ENCODE results near the gene DNAJB8.

Gene DNAJB8

GRCh38 chr3:128499724-128500275, 33.1 kb upstream of the DNAJB8 start:
- ChIA-PET POLR2A (no interaction called here), CTCF (interaction anchor here (0.6 to 3.2 kb wide), 7 partner anchors 13 to 402 kb away, joined by 3 to 21 read pairs (median 3); no protein-coding TSS in a partner anchor)
- TF ChIP-seq CTCF (IDR thresholded peaks at IDR 0.05; ENCODE audit: control extremely low read depth, extremely low read depth, low read depth, missing control alignments), result no peak
- DNase-seq (ENCODE audit: extremely low spot score), result no peak

- DNase-seq (ENCODE audit: extremely low spot score), result no peak
- ChIA-PET POLR2A (no interaction called here), CTCF (interaction anchor here (0.6 to 3.2 kb wide), 10 partner anchors 12 to 403 kb away, joined by 3 to 21 read pairs (median 3); no protein-coding TSS in a partner anchor)
- no peak for TF ChIP-seq CTCF (IDR thresholded peaks at IDR 0.05; ENCODE audit: control extremely low read depth, extremely low read depth, low read depth, missing control alignments)
These were observed 32.3 kb upstream of the DNAJB8 start for GRCh38 chr3:128498901-128499530.

DNA sequence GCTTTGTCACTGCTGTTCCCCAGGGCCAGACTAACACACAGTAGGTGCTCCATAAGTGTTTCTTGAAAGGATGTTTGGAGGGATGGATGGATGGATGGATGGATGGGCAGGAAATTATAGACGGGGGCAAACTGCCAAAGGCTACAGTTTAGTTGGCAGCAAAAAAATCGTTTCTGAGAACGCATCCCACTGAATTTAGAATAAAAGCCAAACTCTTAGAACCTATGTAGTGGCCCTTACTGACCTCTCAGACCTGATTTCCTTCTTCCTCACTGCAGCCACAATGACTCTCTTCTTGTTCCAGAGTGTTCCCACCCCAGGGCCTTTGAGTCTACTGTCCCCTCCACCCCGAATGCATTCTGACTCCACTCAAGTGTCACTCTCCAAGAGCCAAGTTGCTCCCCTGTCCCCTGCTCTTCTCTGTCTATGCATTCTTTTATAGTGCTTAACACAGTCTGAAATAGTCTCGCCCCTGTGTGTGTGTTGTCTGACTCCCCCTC, 31.5 kb upstream of the DNAJB8 start:
- CTCF ChIA-PET, result interaction anchor here (1.0 to 3.2 kb wide), 10 partner anchors 12 to 400 kb away, joined by 3 to 21 read pairs (median 4); no protein-coding TSS in a partner anchor

DNA sequence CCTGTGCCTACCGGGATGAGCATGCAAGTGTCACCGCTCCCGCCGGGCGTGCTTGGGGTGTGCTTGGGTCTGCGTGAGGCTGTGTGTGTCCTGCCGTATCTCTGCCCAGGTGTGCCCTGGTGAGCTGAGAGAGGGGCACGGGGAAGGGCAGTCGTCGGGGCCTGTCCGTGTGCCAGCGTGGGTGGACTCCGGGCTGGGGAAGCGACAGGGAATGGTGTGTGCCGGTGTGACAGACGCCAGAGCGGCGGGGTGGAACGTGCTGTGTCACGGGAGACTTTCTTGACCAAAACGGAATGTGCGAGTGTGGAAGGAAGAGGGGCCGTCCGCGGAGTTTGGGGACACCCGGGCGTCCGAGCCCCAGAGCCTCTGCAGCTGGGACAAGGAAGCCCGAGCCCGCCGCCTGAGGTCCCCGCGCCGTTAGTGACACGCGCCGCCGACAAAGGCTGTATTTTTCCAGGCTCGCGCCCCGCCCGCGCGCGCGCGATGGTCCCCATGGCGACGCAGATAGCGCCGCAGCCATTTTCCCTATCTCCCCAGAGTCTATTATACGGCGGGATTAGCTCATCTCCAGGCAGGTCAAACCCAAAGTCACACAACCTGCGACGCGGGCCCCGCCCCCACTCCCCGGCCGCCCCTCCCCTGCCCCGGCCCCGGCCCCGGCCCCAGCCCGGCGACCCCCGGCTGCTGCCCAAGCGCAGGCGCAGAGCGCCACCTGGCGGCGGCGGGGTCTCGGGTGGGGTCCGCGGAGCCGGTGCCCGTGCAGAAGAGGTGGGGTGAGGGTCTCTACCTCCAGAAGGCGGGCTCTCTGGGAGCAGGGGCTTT, 30.8 kb upstream of the DNAJB8 start:
- peak; percentile 76 for DNase-seq (ENCODE audit: extremely low spot score)
- ChIA-PET POLR2A (no interaction called here), CTCF (interaction anchor here (1.0 to 3.2 kb wide), 9 partner anchors 9 to 396 kb away, joined by 3 to 21 read pairs (median 4); no protein-coding TSS in a partner anchor)
- peak; percentile 78 for TF ChIP-seq CTCF (IDR thresholded peaks at IDR 0.05; ENCODE audit: control extremely low read depth, extremely low read depth, low read depth, missing control alignments)

More for the DNA sequence above, 31.5 kb upstream of the DNAJB8 start:
- DNase-seq (ENCODE audit: extremely low spot score), result no peak
- POLR2A ChIA-PET, result no interaction called here
- TF ChIP-seq CTCF (IDR thresholded peaks at IDR 0.05; ENCODE audit: control extremely low read depth, extremely low read depth, low read depth, missing control alignments), result no peak

DNA sequence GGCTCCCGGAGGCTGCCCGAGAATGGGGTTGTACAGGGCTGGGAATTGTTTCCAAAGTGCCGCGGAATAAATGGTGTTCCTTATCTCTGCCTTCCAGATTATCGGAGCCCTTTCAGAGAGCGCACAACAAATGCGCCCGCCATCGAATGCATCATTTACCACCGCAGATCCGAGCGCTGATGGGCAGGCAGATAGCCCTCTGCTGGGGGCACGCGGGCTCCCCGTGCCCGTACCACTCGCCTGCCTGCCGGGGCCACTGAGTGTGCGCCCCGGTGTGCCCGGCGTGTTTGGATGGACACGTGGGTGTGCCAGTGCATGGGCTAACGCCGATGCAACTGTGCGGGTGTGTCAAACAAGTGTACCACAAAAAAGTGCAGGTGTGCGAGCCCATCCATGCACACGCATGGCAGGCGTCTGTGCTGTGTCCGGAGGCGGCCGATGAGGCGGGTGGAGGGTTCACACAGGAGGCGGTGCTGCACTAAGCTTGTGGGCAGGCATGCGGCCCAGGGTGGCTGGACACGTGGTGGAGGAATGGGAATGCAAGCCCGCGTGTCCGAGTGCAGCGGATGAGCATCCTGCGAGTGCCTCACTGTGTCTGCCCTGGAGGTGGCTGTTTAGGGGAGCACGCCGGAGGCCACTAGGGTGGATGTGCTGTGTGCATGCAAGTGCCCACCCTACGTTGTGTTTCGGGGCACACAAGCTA, 30.1 kb upstream of the DNAJB8 start:
- POLR2A ChIA-PET, result no interaction called here
- CTCF ChIA-PET, result interaction anchor here (1.0 to 3.2 kb wide), 6 partner anchors 10 to 83 kb away, joined by 3 to 21 read pairs (median 5); no protein-coding TSS in a partner anchor
- TF ChIP-seq CTCF (IDR thresholded peaks at IDR 0.05; ENCODE audit: control extremely low read depth, extremely low read depth, low read depth, missing control alignments), result no peak
- no peak for DNase-seq (ENCODE audit: extremely low spot score)
